ENCODE measurements around the gene LRP8. TPM values are rescaled to one million over a fixed set of nuclear protein-coding genes. Genes with fewer than 3 reads are reported as not detected.
A peak's percentile ranks its signal among the peaks of the same experiment; 100 is the strongest.

LRP8 gene
- total RNA-seq, 3 donors from 2014 or later: 1.6 to 14.7 (median 6.3) TPM

DNA sequence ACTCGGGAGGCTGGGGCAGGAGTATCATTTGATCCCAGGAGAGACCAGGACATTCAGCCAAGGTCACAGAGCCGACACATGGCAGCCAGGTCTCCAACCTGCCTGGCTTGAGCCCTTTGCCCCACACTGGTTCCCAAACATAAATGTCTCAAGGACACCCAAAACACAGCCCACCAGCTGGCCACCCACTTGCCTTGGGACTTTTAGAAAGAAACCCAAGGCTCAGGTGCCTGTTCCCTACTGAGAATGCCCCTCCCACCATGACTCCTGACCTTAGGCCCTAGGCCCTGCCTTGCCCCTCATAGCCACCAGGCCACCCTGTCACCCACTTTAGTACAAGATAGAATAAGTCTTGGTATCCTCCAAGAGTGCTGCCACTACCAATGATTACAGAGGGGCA lies 41.9 kb upstream of the LRP8 start:
- no peaks in the 10 kb centered on the region for H3K9me3 ChIP-seq
- intact Hi-C loops (cut with DNase I; ENCODE audit: low total_unique reads): no loop called here
- H3K27ac ChIP-seq: no peak overlapping the region
- DNase-seq (ENCODE audit: low spot score in 2 of 2): no peak
- H3K36me3 ChIP-seq: no peaks in the 10 kb centered on the region
- no peaks in the 10 kb centered on the region for H3K4me1 ChIP-seq
- no peak overlapping the region for H3K4me3 ChIP-seq
- TF ChIP-seq POLR2AphosphoS5 (IDR thresholded peaks at IDR 0.05): no peak
- TF ChIP-seq, protein P1, sequence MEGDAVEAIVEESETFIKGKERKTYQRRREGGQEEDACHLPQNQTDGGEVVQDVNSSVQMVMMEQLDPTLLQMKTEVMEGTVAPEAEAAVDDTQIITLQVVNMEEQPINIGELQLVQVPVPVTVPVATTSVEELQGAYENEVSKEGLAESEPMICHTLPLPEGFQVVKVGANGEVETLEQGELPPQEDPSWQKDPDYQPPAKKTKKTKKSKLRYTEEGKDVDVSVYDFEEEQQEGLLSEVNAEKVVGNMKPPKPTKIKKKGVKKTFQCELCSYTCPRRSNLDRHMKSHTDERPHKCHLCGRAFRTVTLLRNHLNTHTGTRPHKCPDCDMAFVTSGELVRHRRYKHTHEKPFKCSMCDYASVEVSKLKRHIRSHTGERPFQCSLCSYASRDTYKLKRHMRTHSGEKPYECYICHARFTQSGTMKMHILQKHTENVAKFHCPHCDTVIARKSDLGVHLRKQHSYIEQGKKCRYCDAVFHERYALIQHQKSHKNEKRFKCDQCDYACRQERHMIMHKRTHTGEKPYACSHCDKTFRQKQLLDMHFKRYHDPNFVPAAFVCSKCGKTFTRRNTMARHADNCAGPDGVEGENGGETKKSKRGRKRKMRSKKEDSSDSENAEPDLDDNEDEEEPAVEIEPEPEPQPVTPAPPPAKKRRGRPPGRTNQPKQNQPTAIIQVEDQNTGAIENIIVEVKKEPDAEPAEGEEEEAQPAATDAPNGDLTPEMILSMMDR (IDR thresholded peaks at IDR 0.05): no peak
- no peak for TF ChIP-seq POLR2A (IDR thresholded peaks at IDR 0.05)
- no peaks in the 10 kb centered on the region for H3K27me3 ChIP-seq

DNA sequence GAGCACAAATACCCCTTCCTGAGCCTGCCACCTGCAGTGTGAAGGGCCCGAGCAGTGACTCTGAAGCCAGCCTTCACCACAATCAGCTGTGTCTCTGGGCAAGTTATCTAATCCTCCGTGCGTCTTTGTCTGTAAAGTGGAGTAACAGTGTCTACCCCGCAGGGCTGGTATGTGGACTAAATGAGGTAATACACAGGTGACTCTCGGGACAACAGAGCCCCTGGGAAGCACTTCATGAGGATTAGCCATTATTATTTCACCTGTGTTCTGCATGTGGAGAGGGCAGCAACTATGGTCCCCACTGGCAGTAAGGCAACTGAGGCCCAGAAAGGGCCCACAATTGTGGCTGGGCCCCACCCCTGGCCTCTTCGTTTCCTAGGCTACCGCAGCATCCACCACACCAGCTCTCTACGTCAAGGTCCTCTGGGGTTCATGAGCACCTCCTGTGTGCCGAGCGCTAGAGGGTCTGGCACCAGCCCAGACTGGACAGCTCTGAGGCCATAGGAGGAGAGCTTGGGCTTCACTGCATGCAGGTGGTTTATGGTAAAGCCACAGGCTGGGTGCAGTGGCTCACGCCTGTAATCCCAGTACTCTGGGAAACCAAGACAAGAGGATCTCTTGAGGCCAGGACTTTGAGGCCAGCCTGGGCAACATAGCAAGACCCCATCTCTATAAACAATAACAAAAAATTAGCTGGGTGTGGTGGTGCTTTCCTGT lies 41.3 kb upstream of the LRP8 start:
- no peak overlapping the region for H3K4me3 ChIP-seq
- peak in 1 of 2 donors; percentile 36 for DNase-seq (ENCODE audit: low spot score in 2 of 2)
- TF ChIP-seq POLR2A (IDR thresholded peaks at IDR 0.05): no peak
- TF ChIP-seq, protein P1 (IDR thresholded peaks at IDR 0.05): no peak
- TF ChIP-seq POLR2AphosphoS5 (IDR thresholded peaks at IDR 0.05): no peak
- H3K9me3 ChIP-seq: no peaks in the 10 kb centered on the region
- no peaks in the 10 kb centered on the region for H3K36me3 ChIP-seq
- no peaks in the 10 kb centered on the region for H3K27me3 ChIP-seq
- intact Hi-C loops (cut with DNase I; ENCODE audit: low total_unique reads): no loop called here
- H3K27ac ChIP-seq: no peak overlapping the region
- no peaks in the 10 kb centered on the region for H3K4me1 ChIP-seq

DNA sequence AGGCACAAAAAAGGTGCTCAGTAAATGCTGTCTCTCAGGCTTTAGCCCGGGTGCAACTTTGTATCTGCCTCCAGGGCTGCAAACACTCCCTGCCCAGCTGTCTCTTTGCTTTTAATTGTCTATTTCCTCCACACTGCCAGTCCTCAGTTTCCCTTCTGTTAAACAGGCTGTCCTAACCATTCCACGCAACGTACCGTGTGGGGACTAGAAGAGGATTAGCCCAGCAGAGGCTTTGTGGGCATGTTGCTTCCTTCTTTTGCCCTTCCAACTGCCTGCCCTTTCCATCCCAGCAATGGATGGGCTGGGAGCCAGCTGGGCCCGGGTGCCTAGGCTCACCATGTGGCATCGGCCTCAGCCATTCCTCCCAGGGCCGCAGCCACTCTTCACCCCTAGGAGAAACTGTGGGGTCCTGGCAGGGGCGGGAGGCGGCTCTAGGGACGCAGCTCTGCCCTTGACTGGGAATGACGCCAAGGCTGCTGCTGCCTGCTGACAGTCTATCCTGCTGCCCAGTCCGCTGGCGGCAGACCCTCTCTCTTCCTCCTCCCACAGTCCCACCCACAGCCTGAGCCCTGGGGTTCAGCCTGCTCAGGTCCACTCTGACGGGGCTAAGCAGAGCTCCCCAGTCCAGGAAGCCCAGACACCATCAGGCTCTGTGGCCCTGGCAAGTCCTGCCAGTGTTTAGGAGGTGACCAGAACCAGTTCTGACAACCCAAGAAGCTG lies 40.6 kb upstream of the LRP8 start:
- H3K9me3 ChIP-seq: no peaks in the 10 kb centered on the region
- DNase-seq (ENCODE audit: low spot score in 2 of 2): peak in 1 of 2 donors; percentile 43
- intact Hi-C loops (cut with DNase I; ENCODE audit: low total_unique reads): no loop called here
- no peak overlapping the region for H3K4me3 ChIP-seq
- no peaks in the 10 kb centered on the region for H3K4me1 ChIP-seq
- H3K27me3 ChIP-seq: no peaks in the 10 kb centered on the region
- no peak for TF ChIP-seq POLR2AphosphoS5 (IDR thresholded peaks at IDR 0.05)
- no peaks in the 10 kb centered on the region for H3K36me3 ChIP-seq
- H3K27ac ChIP-seq: no peak overlapping the region

DNA sequence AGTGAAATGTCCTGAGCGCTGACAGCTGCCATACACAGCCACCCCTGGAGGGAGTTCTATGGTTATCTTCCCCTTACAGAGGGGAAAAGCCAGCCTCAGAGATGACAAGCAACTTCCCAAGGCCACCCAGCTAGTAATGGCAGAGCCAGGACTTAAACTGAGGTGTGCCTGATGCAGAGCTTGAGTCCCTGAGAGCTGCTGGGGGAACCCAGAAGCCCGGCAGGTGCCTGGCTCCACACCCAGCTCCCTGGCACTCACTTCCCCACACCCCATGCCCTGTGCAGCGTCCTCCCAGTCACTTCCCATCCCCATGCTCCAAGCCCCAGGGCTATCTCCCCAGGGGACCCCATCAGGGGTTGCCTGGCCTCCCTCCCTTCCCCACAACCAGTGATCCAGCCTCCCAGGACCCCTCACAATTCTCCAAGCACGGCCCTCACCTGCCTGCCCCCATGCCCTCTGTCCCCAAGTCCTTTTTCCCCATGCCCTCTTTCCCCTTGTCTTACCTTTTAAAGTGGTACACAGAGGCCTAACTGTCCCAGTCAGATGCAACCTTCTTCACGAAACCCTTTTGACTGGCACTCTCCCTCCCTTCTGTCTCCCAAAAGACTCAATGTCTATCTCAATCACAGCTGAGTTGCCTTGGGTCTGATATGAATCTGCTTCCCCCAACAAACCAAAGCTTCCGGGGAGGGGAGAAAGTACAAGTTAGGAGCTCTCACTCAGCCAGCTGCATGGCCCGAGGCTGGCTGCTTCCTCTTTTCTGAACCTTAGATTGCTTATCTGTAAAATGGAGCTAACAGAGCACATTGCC lies 39.8 kb upstream of the LRP8 start:
- TF ChIP-seq POLR2AphosphoS5 (IDR thresholded peaks at IDR 0.05) (no peak), POLR2A (IDR thresholded peaks at IDR 0.05) (no peak)
- TF ChIP-seq, protein P1 (IDR thresholded peaks at IDR 0.05): no peak
- no peak overlapping the region for H3K4me3 ChIP-seq
- intact Hi-C loops (cut with DNase I; ENCODE audit: low total_unique reads): no loop called here
- DNase-seq (ENCODE audit: low spot score in 2 of 2): peak in 1 of 2 donors; percentile 34
- no peaks in the 10 kb centered on the region for H3K36me3 ChIP-seq
- H3K27me3 ChIP-seq: no peaks in the 10 kb centered on the region
- H3K27ac ChIP-seq: no peak overlapping the region
- no peaks in the 10 kb centered on the region for H3K4me1 ChIP-seq
- no peaks in the 10 kb centered on the region for H3K9me3 ChIP-seq

DNA sequence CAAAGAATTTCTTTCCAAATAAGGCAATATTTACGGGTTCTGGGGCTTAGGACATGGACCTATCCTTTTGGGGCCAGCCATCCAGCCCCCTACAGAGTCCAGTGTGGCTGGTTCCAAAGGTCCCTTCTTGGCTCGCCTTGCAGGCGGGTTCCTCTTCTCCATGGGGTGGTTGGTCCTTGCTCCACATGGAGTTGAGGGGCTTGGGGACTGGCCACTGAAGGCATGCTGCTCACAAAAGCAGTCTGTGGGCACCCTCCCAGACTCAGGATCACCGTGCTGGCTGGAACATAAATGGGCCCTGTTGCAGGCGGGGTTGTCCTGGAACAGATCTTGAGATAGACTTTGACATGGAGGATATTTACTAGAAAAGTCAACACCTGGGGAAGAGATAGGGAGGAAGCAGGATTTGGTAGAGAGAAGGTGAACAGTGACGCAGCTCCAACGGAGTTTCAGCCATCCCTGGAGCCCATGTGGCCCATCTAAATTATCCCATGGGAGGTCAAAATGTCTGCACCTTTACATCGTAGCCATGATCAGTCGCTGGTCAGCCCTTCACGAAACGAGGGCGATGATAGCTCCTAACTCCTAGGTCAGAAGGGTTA lies 39.1 kb upstream of the LRP8 start:
- Histone ChIP-seq H3K4me1 (no peaks in the 10 kb centered on the region), H3K4me3 (no peak overlapping the region), H3K27ac (no peak overlapping the region), H3K27me3 (no peaks in the 10 kb centered on the region), H3K36me3 (no peaks in the 10 kb centered on the region), H3K9me3 (no peaks in the 10 kb centered on the region)
- peak in 1 of 2 donors; percentile 24 for DNase-seq (ENCODE audit: low spot score in 2 of 2)
- no peak for TF ChIP-seq POLR2AphosphoS5 (IDR thresholded peaks at IDR 0.05)
- TF ChIP-seq, protein P1 (IDR thresholded peaks at IDR 0.05): no peak
- no peak for TF ChIP-seq POLR2A (IDR thresholded peaks at IDR 0.05)
- intact Hi-C loops (cut with DNase I; ENCODE audit: low total_unique reads): no loop called here
